Fibroblast of skin of right biceps (primary cell): Measurements from ENCODE around the gene DNASE1L3.

Experiments
- DNase-seq: peaks from one replicate; pipeline ENCODE4 v3.0.0-alpha.2; 2013

DNASE1L3 gene

DNA sequence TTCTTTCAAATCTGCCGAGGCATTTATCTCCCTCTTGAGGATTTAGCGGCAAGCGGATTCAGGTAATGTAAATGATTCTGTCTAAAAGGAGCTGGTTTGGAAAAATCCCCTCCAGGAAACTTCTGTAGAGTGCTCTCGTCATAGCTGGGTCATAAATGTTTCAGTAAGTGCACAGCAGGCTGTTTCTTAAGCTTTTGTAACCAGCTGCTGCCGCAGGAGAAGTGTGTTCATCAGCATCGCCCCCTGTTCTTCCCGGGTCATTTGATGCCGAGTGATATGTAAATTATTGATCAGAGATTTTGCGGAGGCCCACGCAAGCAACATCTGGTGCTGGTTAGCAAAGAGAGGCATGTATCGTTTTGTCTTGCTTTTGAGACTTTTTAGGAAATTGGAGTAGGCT is 53.1 kb downstream of the DNASE1L3 start:
- DNase-seq, result no peak

DNA sequence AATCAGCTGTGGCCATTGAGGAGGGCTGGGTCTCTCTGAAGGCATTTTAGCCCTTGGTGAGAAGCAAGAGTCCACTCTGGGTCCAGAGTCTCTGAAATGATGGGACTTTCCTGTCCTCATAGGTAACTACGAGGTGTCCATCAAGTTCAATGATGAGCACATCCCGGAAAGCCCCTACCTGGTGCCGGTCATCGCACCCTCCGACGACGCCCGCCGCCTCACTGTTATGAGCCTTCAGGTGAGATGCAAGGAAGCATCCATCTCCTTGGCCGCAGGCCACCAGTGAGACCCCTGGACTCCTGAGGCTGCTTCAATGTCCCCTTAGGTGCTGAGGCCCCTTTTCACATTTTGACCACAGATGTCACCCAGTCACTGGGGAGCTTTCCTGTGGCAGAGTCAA is 54.9 kb downstream of the DNASE1L3 start:
- no peak for DNase-seq

DNA sequence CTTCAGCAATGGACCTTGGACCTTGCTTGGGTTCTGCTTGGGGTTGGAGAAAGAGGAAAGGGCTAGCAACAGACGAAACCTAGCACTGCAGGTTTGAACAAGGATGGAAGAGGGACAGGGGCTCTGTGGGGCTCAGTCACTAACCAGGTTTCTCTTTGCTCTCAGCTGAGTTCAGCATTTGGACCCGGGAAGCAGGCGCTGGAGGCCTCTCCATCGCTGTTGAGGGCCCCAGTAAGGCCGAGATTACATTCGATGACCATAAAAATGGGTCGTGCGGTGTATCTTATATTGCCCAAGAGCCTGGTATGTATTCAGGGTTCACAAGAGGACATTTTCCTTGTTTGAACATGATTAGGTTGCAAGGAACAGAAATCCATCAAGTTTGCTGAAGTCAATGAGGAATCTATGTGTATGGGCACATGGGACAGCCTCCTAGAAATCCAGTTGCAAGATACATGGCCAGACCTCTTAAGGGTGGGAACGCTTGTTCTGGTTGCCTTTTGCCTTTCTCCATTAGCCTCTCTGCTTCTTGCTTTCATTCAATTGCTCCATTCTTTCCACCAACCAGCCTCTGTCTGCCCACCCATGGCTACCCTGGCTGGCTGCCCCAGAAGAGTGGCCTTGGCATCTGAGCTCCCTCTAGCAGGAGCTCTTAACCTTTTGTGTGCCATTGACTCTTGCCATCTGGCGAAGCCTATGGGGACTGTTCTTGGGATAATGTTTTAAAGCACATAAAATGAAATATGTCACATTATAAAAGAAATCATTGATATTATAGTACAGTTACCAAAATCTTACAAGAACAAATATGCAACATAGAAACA is 55.9 kb downstream of the DNASE1L3 start:
- no peak for DNase-seq

DNA sequence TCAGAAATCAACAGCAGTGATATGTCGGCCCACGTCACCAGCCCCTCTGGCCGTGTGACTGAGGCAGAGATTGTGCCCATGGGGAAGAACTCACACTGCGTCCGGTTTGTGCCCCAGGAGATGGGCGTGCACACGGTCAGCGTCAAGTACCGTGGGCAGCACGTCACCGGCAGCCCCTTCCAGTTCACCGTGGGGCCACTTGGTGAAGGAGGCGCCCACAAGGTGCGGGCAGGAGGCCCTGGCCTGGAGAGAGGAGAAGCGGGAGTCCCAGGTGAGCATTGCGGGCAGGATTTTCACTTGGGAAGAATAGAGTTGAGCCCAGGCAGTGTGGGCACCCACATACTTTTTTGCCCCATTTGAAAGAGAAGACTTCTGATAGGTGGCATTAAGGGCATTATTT is 57.4 kb downstream of the DNASE1L3 start:
- no peak for DNase-seq

DNA sequence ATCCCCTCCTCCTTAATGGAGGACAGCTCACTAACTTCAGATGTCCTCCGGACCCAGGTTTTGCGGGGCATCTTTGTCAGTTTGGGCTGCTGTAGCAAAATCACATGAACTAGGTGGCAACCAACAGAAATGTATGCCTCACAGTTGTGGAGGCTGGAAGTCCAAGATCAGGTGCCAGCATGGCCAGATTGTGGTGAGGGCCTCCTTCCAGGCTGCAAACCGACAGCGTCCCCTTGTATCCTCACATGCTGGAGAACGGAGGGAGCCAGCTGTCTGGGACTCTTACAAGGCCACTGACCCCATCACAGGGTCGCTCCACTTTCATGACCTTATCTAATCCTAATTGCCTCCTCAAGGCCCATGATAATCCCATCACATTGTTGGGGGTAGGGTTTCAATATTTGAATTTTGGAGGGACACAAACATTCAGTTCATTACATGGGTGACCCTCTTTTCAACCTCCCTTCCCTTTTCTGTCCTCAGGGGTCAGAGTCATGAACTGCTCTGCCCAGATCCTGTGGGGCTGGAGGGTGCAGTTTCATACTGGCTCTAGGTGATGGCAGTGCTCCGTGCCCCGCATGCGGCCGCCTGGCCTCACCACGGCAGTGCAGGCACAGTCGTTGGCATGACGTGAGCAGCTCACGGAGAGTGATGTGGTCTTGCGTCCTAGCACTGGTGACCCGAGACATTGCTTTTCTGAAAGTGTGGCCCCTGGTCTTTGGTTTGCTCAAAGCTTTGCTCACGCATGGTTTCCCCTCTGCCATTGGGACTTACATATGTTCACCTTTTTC is 58.4 kb downstream of the DNASE1L3 start:
- DNase-seq, result no peak

DNA sequence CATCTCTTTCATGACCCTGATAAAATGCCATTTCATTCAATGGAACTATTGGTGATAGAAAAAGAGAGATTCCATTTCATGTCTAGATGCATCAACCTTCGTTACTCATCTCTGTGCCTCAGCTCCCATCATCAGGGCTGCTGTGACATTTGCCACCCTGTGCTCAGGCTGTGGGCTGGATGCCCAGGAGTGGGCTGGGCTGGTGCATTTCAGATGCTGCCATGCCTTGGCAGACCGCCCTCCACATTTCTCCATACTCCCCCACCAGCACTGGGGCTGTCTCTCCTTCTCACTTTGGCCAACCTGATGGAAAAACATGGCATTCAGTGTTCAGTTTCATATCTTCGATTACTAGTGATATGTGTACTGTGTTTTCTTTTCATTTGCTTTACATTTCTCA is 59.1 kb downstream of the DNASE1L3 start:
- DNase-seq, result no peak

DNA sequence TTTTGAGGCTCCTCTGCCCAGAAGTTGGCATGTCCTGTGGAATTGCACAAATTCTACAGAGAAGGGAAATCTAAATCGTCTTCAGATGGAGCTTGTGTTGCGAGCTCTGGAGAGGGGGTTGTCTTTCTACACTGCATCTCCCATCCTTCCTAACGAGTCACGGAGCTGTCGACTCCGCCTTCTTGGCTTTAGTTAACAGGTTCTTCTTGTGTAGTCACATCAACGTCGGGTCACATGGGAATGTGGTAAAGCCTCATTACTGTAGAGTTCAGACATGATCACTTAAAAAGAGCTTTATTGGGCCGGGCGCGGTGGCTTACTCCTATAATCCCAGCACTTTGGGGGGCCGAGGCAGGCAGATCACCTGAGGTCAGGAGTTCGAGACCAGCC is 60.0 kb downstream of the DNASE1L3 start:
- peak; percentile 70 for DNase-seq

DNA sequence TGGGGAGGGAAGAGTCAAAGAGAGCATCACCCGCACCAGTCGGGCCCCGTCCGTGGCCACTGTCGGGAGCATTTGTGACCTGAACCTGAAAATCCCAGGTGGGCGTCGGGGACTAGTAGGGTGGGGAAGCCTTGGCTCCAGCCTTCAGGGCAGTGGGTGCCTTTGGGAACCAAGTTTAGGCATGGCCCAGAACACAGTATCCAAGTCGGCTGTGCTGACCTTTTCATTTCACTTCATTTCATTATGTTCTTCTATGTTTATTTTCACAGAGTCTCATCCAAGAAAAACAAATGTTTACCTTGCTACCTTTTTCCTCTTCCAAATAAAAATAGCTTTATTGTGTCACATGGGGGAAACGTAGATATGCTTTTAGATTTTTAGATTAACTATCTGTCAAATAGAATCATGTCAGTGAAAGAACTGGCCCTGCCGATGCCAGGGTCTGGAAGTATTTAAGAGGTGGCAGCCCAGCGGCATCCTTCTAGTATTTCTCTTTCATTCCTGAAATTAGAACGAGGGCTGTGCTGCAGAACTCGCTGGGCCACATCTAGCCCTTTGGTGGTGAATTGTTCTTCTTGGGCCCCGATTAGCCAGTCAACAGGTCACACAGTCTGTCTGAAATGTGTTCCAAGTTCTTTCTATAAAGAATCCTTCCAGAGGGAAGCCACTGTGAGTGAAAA is 60.5 kb downstream of the DNASE1L3 start:
- DNase-seq, result no peak

DNA sequence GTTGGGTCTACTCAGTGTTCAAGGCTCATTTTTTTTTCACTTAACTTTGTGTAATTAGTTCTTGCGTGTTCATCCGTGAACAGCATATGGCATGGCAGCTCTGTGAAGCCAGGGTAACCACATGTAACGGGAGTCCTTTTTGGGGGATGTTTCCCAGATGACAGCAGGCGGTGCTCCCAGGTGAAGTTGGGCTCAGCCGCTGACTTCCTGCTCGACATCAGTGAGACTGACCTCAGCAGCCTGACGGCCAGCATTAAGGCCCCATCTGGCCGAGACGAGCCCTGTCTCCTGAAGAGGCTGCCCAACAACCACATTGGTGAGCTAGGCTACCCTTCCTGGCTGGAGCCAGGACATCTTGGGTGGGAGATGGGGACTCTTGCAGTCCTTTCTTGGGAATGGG is 62.7 kb downstream of the DNASE1L3 start:
- DNase-seq, result no peak

DNA sequence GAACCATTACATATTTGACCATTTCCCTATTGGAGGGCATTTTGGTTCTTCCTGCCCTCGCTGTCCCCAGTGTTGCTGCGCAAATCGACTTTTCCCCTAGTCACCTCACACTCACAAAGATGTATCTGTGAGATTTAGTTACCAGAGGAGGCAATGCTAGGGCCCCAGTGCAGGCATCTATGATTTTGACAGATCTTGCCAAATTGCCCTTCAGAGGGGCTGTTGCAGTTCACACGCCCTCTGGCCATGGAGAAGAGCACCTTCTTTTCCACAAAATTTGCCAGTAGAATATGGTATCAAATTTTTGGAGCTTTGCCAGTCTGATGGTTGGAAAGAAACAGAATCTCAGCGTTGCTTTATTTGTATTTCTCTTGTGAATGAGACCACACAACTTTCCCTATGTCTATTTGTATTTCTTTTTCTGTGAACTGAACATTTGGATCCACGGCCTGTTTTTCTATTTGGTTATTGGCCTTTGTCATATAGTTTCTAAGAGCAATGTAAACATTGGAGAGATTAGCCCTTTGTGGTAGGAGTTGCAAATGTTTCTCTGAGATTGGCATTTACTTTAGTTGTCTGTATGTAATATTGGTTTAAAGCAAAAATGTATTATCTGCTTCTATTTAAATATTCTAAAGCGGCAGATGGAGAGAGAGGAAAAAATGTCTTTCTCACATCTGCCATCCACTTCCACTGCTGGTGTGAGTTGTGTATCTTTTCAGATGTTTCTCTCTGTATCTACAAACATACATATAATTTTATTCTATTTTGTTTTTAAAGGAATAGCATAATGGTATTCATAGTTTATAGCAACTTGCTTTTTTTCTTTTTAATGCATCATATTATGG is 66.1 kb downstream of the DNASE1L3 start:
- no peak for DNase-seq

DNA sequence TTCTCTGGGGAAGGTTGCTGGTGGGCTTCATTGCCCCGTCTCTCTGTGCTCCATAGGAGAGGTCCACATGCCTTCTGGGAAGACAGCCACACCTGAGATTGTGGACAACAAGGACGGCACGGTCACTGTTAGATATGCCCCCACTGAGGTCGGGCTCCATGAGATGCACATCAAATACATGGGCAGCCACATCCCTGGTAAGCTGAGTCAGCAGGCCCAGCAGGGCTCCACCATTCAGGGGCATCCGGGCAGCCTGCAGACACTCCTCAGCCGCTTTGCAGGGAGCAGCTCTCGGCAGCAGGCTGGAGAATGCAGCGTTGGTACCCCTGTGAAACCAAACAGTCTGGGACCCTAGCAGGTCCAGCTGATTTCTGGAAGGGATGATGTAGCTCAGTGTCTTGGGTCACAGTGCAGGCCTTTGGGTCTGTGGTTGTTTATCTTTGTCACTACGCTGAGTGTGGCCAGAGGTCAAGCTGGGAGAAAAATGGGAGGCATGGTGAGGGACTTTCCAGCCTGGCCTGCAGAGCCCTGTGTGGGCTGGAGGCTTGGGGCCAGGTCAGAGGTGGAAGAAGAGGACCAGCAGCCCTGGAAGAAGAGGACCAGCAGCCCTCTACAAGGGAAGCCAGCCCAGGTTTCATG is 67.2 kb downstream of the DNASE1L3 start:
- no peak for DNase-seq
